LNCaP clone FGC (cell line): Measurements from ENCODE around the gene CLIP3.

Experiments
- DNase-seq: peaks from one replicate; pipeline ENCODE4 v3.0.0-alpha.2; 2011; ENCODE audit warnings: low read depth
- H3K4me3 ChIP-seq: 2 replicates; pipeline ENCODE4 v1.5.1; 2011; ENCODE audit warnings: mild to moderate bottlenecking, low read depth, low read length, control low read depth
- TF ChIP-seq, protein P1 (sequence below): IDR thresholded peaks from 2 replicates; pipeline ENCODE4 v1.5.1; 2012; ENCODE audit warnings: mild to moderate bottlenecking; ENCODE audit not compliant: control insufficient read depth, insufficient read depth; ENCODE audit errors: extremely low read depth

CLIP3 gene

DNA sequence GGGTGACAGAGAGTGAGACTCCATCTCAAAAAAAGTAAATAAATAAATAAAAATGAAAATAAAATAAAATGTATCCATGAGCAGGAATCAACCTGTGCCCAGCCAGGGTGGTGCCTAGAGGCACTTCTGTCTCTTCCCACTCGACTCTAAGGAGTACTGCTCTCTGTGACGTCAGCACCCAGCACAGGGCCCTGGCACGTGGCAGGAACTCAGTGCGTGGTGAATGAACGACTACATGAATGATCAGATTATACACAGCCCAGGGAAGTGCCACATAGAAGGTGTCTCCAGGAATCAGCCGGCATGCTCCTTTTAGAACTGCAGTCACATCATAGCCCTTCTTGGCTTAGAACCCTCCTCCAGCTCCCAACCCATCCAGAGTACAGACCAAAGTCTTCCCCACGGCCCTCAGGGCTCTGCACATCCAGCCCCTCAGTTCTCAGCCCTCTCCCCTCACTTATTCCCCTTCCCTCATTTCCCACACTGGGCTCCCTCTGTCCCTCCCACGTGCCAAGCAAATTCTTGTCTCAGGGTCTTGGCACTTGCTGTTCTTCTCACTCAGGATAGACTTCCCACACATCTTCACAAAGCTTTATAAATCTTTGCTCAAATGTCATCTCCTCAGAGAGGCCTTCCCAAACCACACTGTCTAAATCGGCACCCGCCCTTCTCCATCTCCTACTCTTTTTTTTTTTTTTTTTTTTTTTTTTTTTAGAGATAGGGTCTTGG lies 4.2 kb downstream of the CLIP3 start:
- TF ChIP-seq, protein P1, sequence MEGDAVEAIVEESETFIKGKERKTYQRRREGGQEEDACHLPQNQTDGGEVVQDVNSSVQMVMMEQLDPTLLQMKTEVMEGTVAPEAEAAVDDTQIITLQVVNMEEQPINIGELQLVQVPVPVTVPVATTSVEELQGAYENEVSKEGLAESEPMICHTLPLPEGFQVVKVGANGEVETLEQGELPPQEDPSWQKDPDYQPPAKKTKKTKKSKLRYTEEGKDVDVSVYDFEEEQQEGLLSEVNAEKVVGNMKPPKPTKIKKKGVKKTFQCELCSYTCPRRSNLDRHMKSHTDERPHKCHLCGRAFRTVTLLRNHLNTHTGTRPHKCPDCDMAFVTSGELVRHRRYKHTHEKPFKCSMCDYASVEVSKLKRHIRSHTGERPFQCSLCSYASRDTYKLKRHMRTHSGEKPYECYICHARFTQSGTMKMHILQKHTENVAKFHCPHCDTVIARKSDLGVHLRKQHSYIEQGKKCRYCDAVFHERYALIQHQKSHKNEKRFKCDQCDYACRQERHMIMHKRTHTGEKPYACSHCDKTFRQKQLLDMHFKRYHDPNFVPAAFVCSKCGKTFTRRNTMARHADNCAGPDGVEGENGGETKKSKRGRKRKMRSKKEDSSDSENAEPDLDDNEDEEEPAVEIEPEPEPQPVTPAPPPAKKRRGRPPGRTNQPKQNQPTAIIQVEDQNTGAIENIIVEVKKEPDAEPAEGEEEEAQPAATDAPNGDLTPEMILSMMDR, result no peak
- DNase-seq, result no peak

GRCh38 chr19:36027696-36028095 lies 5.0 kb downstream of the CLIP3 start:
- TF ChIP-seq, protein P1, result no peak
- DNase-seq, result no peak
- no peak overlapping the region for H3K4me3 ChIP-seq

More for the DNA sequence above, 4.2 kb downstream of the CLIP3 start:
- no peak overlapping the region for H3K4me3 ChIP-seq

DNA sequence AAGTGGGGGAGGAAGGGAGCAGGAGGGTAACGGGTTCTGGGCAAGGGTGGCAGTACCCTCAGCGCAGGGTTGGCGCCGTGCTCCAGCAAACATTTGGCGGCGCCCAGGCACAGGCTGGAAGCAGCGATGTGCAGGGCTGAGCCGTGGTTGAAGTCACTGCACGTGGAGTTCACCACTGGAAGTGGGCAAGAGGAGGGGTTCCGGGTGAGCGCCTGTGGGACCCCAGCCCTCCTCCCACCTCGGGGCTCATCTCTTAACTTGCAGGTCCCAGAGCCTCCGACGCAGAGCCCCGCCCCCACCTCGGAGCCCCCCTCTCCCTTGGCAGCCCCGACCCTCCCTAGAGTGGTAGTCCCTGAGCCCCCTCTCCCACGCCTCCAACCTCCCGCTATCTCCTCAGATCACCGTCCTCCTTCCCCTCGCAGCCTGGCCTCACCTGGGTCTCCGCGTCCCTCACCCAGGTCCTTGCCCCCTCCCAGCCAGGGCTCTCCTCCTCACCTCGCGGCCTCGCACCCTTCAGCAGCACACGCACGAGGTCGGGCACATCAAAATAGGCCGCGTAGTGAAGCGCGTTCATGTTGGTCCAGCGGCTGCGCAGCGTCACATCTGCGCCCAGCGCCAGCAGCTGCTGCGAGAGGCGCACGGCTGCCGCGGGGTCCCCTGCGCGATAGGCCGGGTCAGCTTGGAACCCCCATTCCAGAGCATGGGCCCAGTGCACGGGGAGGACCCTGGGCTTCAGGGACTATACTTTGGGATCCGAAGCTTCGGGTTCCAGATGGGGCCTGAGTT lies 6.4 kb downstream of the CLIP3 start:
- TF ChIP-seq, protein P1, result no peak
- no peak overlapping the region for H3K4me3 ChIP-seq
- no peak for DNase-seq

DNA sequence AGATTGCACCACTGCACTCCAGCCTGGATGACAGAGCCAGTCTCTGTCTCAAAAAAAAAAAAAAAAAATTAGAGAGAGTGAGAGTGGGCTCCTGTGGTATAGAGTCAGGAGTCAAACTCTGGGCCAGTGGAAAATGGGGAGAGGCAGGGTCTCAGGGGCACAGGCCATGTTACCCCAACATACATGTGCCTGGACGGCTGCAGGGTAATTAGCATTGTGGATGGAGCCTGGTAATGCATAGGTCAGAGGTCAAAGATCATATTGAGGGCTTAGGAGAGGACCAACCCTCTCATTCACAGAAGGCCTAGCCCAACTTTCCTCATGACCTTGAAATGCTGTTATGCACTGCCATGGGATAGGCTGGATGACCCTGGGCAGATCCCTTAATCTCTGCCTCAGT lies 7.1 kb downstream of the CLIP3 start:
- no peak overlapping the region for H3K4me3 ChIP-seq
- TF ChIP-seq, protein P1, result no peak
- no peak for DNase-seq

- TF ChIP-seq, protein P1, result no peak
- no peak for DNase-seq
- H3K4me3 ChIP-seq, result no peak overlapping the region
Observed at GRCh38 chr19:36023432-36023831, 9.2 kb downstream of the CLIP3 start.

DNA sequence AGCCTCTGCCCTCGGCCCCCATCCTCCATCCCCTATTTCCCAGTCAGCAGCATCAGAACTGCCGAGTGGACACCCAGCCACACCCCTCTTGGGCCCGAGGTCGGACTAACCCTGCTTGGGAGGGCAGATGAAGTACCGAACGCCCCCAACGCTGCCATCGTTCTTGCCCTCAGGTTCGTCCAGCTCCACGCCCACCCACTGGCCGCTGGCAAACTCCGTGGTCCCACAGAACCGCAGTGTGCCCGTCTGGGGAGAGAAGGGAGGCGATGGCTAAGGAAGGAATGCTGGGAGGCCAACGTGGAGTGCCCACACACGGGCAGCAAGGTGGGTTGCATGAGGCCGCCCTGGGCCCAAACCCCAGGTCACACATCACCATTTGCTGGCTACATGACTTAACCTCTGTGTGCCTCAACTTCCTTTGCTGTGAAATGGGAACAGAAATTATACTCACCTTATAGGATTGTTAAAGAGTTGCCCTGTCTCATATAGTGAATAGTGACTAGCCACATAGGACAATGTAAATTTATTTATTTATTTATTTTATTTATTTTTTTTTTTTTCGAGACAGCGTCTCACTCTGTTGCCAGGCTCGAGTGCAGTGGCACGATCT lies 13.5 kb downstream of the CLIP3 start:
- H3K4me3 ChIP-seq, result no peak overlapping the region
- DNase-seq, result no peak
- TF ChIP-seq, protein P1, result no peak
